ENCODE results near the gene KDM2A.

KDM2A gene

GRCh38 chr11:67288198-67288451, 169.1 kb downstream of the KDM2A start:
- no peak for DNase-seq

- peak; percentile 88 for DNase-seq
Observed at GRCh38 chr11:67288452-67289225, 169.6 kb downstream of the KDM2A start.

- no peak for DNase-seq
Observed at GRCh38 chr11:67289226-67289650, 170.2 kb downstream of the KDM2A start, which contains the start of gene ANKRD13D. TSS of gene ANKRD13D (plus strand) at chr11:67289303. CDS start at chr11:67289461, 158 bp downstream.

- DNase-seq = peak; percentile 30
Observed at GRCh38 chr11:67289651-67290479, 170.8 kb downstream of the KDM2A start.

- DNase-seq = no peak
Observed at GRCh38 chr11:67290801-67291200, 171.7 kb downstream of the KDM2A start.

GRCh38 chr11:67291481-67292381, 172.7 kb downstream of the KDM2A start:
- DNase-seq = no peak

GRCh38 chr11:67292671-67293070, 173.6 kb downstream of the KDM2A start:
- DNase-seq = no peak

GRCh38 chr11:67293090-67293489, 174.0 kb downstream of the KDM2A start:
- DNase-seq = no peak

GRCh38 chr11:67295846-67296245, 176.8 kb downstream of the KDM2A start:
- DNase-seq = no peak

- no peak for DNase-seq
Observed at GRCh38 chr11:67298786-67299185, 179.7 kb downstream of the KDM2A start.

GRCh38 chr11:67299471-67300191, 180.6 kb downstream of the KDM2A start:
- no peak for DNase-seq

- DNase-seq = no peak
Observed at GRCh38 chr11:67300256-67300755, 181.2 kb downstream of the KDM2A start.

- no peak for DNase-seq
Observed at GRCh38 chr11:67300756-67301312, 181.8 kb downstream of the KDM2A start.

- DNase-seq = no peak
Observed at GRCh38 chr11:67301313-67301921, 182.4 kb downstream of the KDM2A start.

GRCh38 chr11:67301951-67302516, 183.0 kb downstream of the KDM2A start:
- DNase-seq = no peak

GRCh38 chr11:67302571-67303131, 183.6 kb downstream of the KDM2A start:
- no peak for DNase-seq

- DNase-seq = peak; percentile 16
Observed at GRCh38 chr11:67303132-67303834, 184.2 kb downstream of the KDM2A start, which contains the start of gene SSH3. TSS of gene SSH3 (plus strand) at chr11:67303530. CDS start at chr11:67303626, 96 bp downstream.

- DNase-seq = no peak
Observed at GRCh38 chr11:67303835-67304411, 184.9 kb downstream of the KDM2A start.

- DNase-seq = no peak
Observed at GRCh38 chr11:67304511-67305113, 185.5 kb downstream of the KDM2A start.
